Measurements from ENCODE around the gene PHKA2. TPM values are rescaled to one million over a fixed set of nuclear protein-coding genes. Genes with fewer than 3 reads are reported as not detected.

PHKA2 gene
- total and polyA plus RNA-seq, 2 of the 4 experiments (the other 2 are of a cell fraction), result 10.0 to 21.5 TPM

DNA sequence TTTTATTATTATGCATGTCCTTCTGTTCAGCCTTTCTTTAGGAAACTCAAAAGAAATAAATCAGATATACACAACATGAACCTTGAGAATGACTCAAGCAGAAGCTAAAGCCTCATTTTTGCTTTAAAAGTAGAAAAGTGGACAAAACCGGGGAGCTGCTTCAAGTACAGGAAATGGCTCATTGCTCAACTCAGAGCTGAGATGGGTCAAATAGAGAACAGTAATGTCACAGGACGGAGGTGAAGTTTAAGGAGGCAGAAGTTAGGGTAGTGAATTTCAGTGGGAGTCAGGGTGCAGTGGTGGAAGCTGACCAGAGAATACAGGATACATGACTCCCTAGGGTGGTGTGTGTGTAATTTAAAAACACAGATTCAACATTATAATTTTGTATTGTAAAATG lies 22.2 kb downstream of the PHKA2 start:
- peak; percentile 72; the same call in 1 of the 2 replicates for TF ChIP-seq CEBPB (IDR thresholded peaks at IDR 0.05; ENCODE audit: low read depth, low read length)
- TF ChIP-seq MXI1 (IDR thresholded peaks at IDR 0.05; ENCODE audit: borderline replicate concordance, low read depth, low read length), result no peak
- peak; percentile 21; the same call in 1 of the 2 replicates for ATAC-seq (ENCODE audit: low read depth)
- H3K14ac ChIP-seq (replicated peaks; ENCODE audit: low read depth, low read length), result no peak overlapping the region
- no peak overlapping the region for H2BK5ac ChIP-seq (ENCODE audit: low read depth, low read length, poor library complexity, severe bottlenecking)
- H4K5ac ChIP-seq (ENCODE audit: low read depth, low read length), result no peak overlapping the region
- H3K9me1 ChIP-seq (ENCODE audit: insufficient read depth, low read length), result no peaks in the 10 kb centered on the region
- no peak overlapping the region for H3K23ac ChIP-seq (ENCODE audit: low read depth, low read length)
- no peaks in the 10 kb centered on the region for H3K9me3 ChIP-seq (ENCODE audit: control insufficient read depth, insufficient read depth, low read length)
- no peak overlapping the region for H3K18ac ChIP-seq (ENCODE audit: low read depth, low read length)
- H3K4me2 ChIP-seq (ENCODE audit: low read depth, low read length), result peak overlapping the region; percentile 3; the same call in 1 of the 2 replicates
- peaks cover 0 to 3% of the 10 kb centered on the region in 2 experiments; a peak in 2 of 4 replicates for H3K79me1 ChIP-seq (ENCODE audit: low read depth in 1 of 2, low read length in 2 of 2)
- no peak overlapping the region for H3K4ac ChIP-seq (ENCODE audit: low read depth, low read length)
- H3K56ac ChIP-seq (ENCODE audit: extremely low read depth, insufficient read depth, low read length), result no peak overlapping the region
- dilution Hi-C loops (cut with HindIII; ENCODE audit: low sequenced_read_pairs, unreplicated experiment) (no loop called here), in situ Hi-C loops (cut with MboI; ENCODE audit: low sequenced_read_pairs) (no loop called here), intact Hi-C loops (cut with micrococcal nuclease) (no loop called here)
- H2BK120ac ChIP-seq (ENCODE audit: low read depth, low read length), result no peak overlapping the region
- ChIA-PET CTCF (no interaction called here), POLR2A (ENCODE audit: unreplicated experiment) (interaction anchor here (0.5 kb wide), 1 partner anchor 59 kb away, joined by 3 read pairs; no protein-coding TSS in a partner anchor)
- H2AFZ ChIP-seq (replicated peaks; ENCODE audit: low read length, poor library complexity), result no peak overlapping the region
- H3K9ac ChIP-seq (ENCODE audit: low read depth, low read length), result no peak overlapping the region
- no peak overlapping the region for H2AK9ac ChIP-seq (replicated peaks; ENCODE audit: low read depth, low read length, poor library complexity)
- BruUV-seq (replicated peaks), result no TSS peak
- H3K4me1 ChIP-seq (ENCODE audit: control insufficient read depth, insufficient read depth, low read length), result no peaks in the 10 kb centered on the region
- H4K91ac ChIP-seq (ENCODE audit: insufficient read depth, low read depth, low read length), result no peak overlapping the region
- no peak overlapping the region for H2AK5ac ChIP-seq (ENCODE audit: low read depth, low read length)
- WGBS, 2 experiments (ENCODE audit: extremely low coverage in 2 of 2, insufficient read length in 1 of 2), result 0% methylated on average over 1 of the region's 2 CpGs; no CpG with 5 or more reads in 1 of the 2 experiments
- H2BK20ac ChIP-seq (ENCODE audit: low read depth, low read length), result no peak overlapping the region
- H3K36me3 ChIP-seq (ENCODE audit: control insufficient read depth, insufficient read depth, low read length), result no peaks in the 10 kb centered on the region
- no peak overlapping the region for H4K8ac ChIP-seq (ENCODE audit: low read depth in 2 of 2, low read length in 2 of 2)
- H4K20me1 ChIP-seq (ENCODE audit: insufficient read depth, low read length), result no peaks in the 10 kb centered on the region
- H3K27me3 ChIP-seq (ENCODE audit: control insufficient read depth, insufficient read depth, low read length), result no peaks in the 10 kb centered on the region
- no peak overlapping the region for H3K27ac ChIP-seq (ENCODE audit: insufficient read depth, low read length)
- H3K4me3 ChIP-seq (ENCODE audit: insufficient read depth, low read depth, low read length), result no peak overlapping the region
- no peak overlapping the region for H2BK15ac ChIP-seq (ENCODE audit: low read depth, low read length)
- peak; percentile 63 for DNase-seq
